ENCODE data around the gene SLC38A7. TPM values are rescaled to one million over a fixed set of nuclear protein-coding genes. Genes with fewer than 3 reads are reported as not detected.

The SLC38A7 gene
- total and polyA plus RNA-seq, 2 of the 13 experiments (the other 11 are each of a cell fraction or from before 2014, with no cell fraction given), result 13.2 to 14.1 TPM

DNA sequence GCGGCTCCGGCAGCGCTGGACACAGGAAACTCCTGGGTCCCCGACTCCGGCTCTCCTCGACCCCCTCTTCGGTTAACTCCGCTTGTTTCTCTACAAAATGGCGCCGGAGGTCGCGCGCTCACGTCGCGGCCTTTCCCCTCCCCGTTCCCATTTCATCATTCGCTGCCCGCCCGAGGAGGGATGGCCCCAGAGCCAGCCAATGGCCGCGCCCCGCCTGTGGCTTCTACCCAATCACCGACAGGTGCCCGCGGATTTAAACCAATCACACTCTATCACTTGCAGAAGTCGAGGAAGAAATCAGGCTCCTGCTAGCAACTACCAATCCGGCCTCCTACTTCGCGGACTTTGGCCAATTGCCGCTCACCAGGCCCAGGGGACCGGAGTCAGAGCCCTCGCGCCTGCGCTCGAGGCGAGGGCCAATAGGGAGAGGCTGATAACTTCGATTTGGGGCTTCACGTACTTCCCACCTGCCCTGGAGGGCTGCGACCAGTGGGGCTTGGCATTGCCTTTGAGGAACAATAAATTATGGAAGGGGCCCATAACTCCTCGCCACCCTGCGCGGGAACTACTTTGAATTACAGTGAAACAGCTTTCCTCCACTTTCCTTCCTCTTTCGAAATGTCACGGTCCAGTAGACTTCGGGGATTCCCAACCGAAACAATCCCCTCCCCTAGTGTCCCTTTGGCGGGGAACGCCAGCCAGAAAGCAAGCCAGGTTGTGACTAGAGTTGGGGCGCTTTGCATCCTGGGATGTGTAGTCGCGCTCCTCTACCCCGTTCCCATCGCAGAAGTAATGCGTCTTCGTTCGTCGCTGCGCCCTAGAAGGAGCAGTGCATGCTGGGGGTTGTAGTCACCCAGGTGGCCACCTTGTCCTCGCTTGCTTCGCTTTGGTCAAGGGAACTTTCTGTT, 54.6 kb downstream of the SLC38A7 start, which contains the start of gene CNOT1 (continued):
- peak; percentile 87 for TF ChIP-seq MXD3 (CRISPR knock-in tag; IDR thresholded peaks at IDR 0.05)
- TF ChIP-seq MYC (CRISPR knock-in tag; IDR thresholded peaks at IDR 0.05; ENCODE audit: borderline replicate concordance), result peak; percentile 86
- no peak for TF ChIP-seq SRSF4 (IDR thresholded peaks at IDR 0.05; ENCODE audit: low read depth, low read length, poor library complexity, severe bottlenecking)
- peak; percentile 35 for TF ChIP-seq NCOA2 (CRISPR knock-in tag; IDR thresholded peaks at IDR 0.05)
- TF ChIP-seq, protein P1, sequence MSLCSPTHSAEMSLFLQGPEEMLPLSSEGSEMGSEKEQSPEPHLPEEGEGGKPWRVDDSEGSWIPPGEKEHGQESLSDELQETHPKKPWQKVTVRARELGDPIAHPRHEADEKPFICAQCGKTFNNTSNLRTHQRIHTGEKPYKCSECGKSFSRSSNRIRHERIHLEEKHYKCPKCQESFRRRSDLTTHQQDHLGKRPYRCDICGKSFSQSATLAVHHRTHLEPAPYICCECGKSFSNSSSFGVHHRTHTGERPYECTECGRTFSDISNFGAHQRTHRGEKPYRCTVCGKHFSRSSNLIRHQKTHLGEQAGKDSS (CRISPR knock-in tag; IDR thresholded peaks at IDR 0.05; ENCODE audit: borderline replicate concordance, low read depth), result no peak
- TF ChIP-seq MAX (IDR thresholded peaks at IDR 0.05), result peak; percentile 94
- peak; percentile 92 for TF ChIP-seq ZNF335 (CRISPR knock-in tag; IDR thresholded peaks at IDR 0.05)
- TF ChIP-seq, protein P2, sequence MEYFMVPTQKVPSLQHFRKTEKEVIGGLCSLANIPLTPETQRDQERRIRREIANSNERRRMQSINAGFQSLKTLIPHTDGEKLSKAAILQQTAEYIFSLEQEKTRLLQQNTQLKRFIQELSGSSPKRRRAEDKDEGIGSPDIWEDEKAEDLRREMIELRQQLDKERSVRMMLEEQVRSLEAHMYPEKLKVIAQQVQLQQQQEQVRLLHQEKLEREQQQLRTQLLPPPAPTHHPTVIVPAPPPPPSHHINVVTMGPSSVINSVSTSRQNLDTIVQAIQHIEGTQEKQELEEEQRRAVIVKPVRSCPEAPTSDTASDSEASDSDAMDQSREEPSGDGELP (IDR thresholded peaks at IDR 0.05; ENCODE audit: borderline replicate concordance, low read depth), result no peak; the same call in 1 of the 2 replicates
- 0 out of 2 replicates have a peak, but pooled peaks have one; percentile 28 for TF ChIP-seq BHLHE40 (IDR thresholded peaks at IDR 0.05; ENCODE audit: low read length)
- TF ChIP-seq ZBTB46 (CRISPR knock-in tag; IDR thresholded peaks at IDR 0.05; ENCODE audit: borderline replicate concordance), result no peak
- no peak for TF ChIP-seq HOXA9 (CRISPR knock-in tag; IDR thresholded peaks at IDR 0.05; ENCODE audit: borderline replicate concordance)
- no peak for TF ChIP-seq CBX2 (IDR thresholded peaks at IDR 0.05; ENCODE audit: low read depth, low read length)
- TF ChIP-seq CBX2 (CRISPR knock-in tag; IDR thresholded peaks at IDR 0.05; ENCODE audit: low read depth), result 0 out of 2 replicates have a peak, but pooled peaks have one; percentile 9
- TF ChIP-seq, protein P3, sequence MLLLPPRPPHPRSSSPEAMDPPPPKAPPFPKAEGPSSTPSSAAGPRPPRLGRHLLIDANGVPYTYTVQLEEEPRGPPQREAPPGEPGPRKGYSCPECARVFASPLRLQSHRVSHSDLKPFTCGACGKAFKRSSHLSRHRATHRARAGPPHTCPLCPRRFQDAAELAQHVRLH (CRISPR knock-in tag; IDR thresholded peaks at IDR 0.05; ENCODE audit: borderline replicate concordance, low read depth), result peak; percentile 89
- 0 out of 2 replicates have a peak, but pooled peaks have one; percentile 10 for TF ChIP-seq SP5 (CRISPR knock-in tag; IDR thresholded peaks at IDR 0.05; ENCODE audit: borderline replicate concordance, low read depth)
- no peak for TF ChIP-seq PRDM15 (CRISPR knock-in tag; IDR thresholded peaks at IDR 0.05)
- TF ChIP-seq, protein P4, sequence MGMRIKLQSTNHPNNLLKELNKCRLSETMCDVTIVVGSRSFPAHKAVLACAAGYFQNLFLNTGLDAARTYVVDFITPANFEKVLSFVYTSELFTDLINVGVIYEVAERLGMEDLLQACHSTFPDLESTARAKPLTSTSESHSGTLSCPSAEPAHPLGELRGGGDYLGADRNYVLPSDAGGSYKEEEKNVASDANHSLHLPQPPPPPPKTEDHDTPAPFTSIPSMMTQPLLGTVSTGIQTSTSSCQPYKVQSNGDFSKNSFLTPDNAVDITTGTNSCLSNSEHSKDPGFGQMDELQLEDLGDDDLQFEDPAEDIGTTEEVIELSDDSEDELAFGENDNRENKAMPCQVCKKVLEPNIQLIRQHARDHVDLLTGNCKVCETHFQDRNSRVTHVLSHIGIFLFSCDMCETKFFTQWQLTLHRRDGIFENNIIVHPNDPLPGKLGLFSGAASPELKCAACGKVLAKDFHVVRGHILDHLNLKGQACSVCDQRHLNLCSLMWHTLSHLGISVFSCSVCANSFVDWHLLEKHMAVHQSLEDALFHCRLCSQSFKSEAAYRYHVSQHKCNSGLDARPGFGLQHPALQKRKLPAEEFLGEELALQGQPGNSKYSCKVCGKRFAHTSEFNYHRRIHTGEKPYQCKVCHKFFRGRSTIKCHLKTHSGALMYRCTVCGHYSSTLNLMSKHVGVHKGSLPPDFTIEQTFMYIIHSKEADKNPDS (CRISPR knock-in tag; IDR thresholded peaks at IDR 0.05), result 0 out of 2 replicates have a peak, but pooled peaks have one; percentile 43

All from HepG2 (cell line).